ENCODE measurements around the gene PKD1.

DNA sequence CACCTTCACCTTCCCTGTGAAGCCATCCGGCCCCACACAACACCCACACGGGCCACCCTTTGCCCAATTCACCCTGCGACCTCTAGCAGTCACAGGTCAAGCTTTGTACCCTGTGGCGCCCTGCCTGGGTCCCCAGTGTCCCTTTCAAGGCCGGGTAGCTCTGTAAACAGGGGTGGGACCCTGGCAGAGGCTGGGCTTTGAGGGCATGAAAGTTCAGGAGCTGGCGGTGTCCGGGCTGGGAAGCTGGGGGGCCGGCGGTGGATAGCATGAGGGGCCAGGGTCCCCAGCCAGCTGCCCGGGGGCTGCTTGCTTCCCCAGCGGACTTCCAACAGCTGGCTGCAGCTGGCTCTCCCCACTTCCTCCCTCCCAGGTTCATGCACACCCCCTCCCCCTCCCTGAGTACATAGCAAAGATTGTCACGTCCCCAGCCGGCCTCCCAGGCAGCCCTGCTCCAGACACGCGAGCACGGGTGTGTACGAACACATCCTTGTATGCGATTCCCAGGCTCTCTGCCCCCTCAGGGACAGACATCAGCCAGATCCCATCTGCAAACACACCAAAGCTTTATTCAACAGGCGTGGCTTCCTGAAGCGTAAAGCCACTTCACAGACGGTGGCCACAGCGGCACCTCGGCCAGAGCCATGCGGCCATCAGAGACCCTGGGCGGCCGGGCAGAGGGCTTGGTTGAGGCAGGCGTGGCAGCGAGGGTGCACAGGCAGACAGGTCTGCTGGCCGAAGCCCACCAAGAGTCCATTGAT lies 96.2 kb downstream of the PKD1 start:
- TF ChIP-seq, protein P1, sequence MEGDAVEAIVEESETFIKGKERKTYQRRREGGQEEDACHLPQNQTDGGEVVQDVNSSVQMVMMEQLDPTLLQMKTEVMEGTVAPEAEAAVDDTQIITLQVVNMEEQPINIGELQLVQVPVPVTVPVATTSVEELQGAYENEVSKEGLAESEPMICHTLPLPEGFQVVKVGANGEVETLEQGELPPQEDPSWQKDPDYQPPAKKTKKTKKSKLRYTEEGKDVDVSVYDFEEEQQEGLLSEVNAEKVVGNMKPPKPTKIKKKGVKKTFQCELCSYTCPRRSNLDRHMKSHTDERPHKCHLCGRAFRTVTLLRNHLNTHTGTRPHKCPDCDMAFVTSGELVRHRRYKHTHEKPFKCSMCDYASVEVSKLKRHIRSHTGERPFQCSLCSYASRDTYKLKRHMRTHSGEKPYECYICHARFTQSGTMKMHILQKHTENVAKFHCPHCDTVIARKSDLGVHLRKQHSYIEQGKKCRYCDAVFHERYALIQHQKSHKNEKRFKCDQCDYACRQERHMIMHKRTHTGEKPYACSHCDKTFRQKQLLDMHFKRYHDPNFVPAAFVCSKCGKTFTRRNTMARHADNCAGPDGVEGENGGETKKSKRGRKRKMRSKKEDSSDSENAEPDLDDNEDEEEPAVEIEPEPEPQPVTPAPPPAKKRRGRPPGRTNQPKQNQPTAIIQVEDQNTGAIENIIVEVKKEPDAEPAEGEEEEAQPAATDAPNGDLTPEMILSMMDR (conservative IDR thresholded peaks at IDR 0.05) = no peak
- no peak for TF ChIP-seq ZFX (IDR thresholded peaks at IDR 0.05)

All from C4-2B (cell line).